ENCODE measurements around the gene KRAS. TPM values are rescaled to one million over a fixed set of nuclear protein-coding genes. Genes with fewer than 3 reads are reported as not detected.

Gene KRAS
- total RNA-seq, 2 experiments from 2014 or later: 17.0 to 19.0 TPM

GRCh38 chr12:25248732-25249131 is 2.0 kb downstream of the KRAS start:
- Mint-ChIP-seq H3K9me3 (peaks cover 3% of the 10 kb centered on the region), H3K36me3 (ENCODE audit: low read depth) (peaks cover 29% of the 10 kb centered on the region), H3K27ac (no peak overlapping the region), H3K4me3 (peak overlapping the region; percentile 94), H3K4me1 (ENCODE audit: low read depth) (peaks cover 45% of the 10 kb centered on the region), H3K27me3 (no peaks in the 10 kb centered on the region)
- TF ChIP-seq CTCF (IDR thresholded peaks at IDR 0.05): no peak
- ChIA-PET POLR2A (interaction anchor here (0.6 to 1.3 kb wide), 4 partner anchors 32 to 139 kb away, joined by 3 to 6 read pairs (median 3); no protein-coding TSS in a partner anchor), CTCF (interaction anchor here (1.0 to 1.2 kb wide), 2 partner anchors 8 to 9 kb away, joined by 3 to 4 read pairs; no protein-coding TSS in a partner anchor)
- DNase-seq: no peak
- ATAC-seq: no peak
- intact Hi-C loops (cut with micrococcal nuclease): loop anchor here (5.0 kb wide), 1 partner anchor 74 kb away; no protein-coding TSS in a partner anchor

GRCh38 chr12:25248137-25248536 is 2.6 kb downstream of the KRAS start:
- Mint-ChIP-seq H3K27me3 (no peaks in the 10 kb centered on the region), H3K4me3 (no peak overlapping the region), H3K27ac (no peak overlapping the region), H3K4me1 (ENCODE audit: low read depth) (peaks cover 45% of the 10 kb centered on the region), H3K9me3 (peaks cover 3% of the 10 kb centered on the region), H3K36me3 (ENCODE audit: low read depth) (peaks cover 31% of the 10 kb centered on the region)
- ChIA-PET CTCF (interaction anchor here (1.0 kb wide), 1 partner anchor 9 kb away, joined by 3 read pairs; no protein-coding TSS in a partner anchor), POLR2A (interaction anchor here (1.0 kb wide), 1 partner anchor 129 kb away, joined by 3 read pairs; no protein-coding TSS in a partner anchor)
- intact Hi-C loops (cut with micrococcal nuclease): loop anchor here (5.0 kb wide), 1 partner anchor 74 kb away; no protein-coding TSS in a partner anchor
- DNase-seq: no peak
- TF ChIP-seq CTCF (IDR thresholded peaks at IDR 0.05): no peak
- ATAC-seq: no peak

- peaks cover 3% of the 10 kb centered on the region for H3K9me3 Mint-ChIP-seq
- no peaks in the 10 kb centered on the region for H3K27me3 Mint-ChIP-seq
- CTCF ChIA-PET: no interaction called here
- H3K4me3 Mint-ChIP-seq: no peak overlapping the region
- POLR2A ChIA-PET: interaction anchor here (0.6 kb wide), 1 partner anchor 64 kb away, joined by 3 read pairs; no protein-coding TSS in a partner anchor
- peaks cover 33% of the 10 kb centered on the region for H3K36me3 Mint-ChIP-seq (ENCODE audit: low read depth)
- ATAC-seq (no peak), DNase-seq (no peak)
- H3K27ac Mint-ChIP-seq: peak overlapping the region; percentile 13
- TF ChIP-seq CTCF (IDR thresholded peaks at IDR 0.05): no peak
- intact Hi-C loops (cut with micrococcal nuclease): loop anchor here (5.0 kb wide), 1 partner anchor 77 kb away; no protein-coding TSS in a partner anchor
- H3K4me1 Mint-ChIP-seq (ENCODE audit: low read depth): peaks cover 55% of the 10 kb centered on the region
Measured at GRCh38 chr12:25245491-25245890, 5.2 kb downstream of the KRAS start.

GRCh38 chr12:25243680-25243990 is 7.1 kb downstream of the KRAS start:
- POLR2A ChIA-PET: interaction anchor here (1.7 kb wide), 1 partner anchor 140 kb away, joined by 5 read pairs; no protein-coding TSS in a partner anchor
- intact Hi-C loops (cut with micrococcal nuclease): no loop called here
- Mint-ChIP-seq H3K27ac (no peak overlapping the region), H3K4me1 (ENCODE audit: low read depth) (peaks cover 53% of the 10 kb centered on the region), H3K36me3 (ENCODE audit: low read depth) (peaks cover 40% of the 10 kb centered on the region), H3K4me3 (no peak overlapping the region), H3K27me3 (no peaks in the 10 kb centered on the region), H3K9me3 (peaks cover 3% of the 10 kb centered on the region)
- CTCF ChIA-PET: interaction anchor here (1.0 kb wide), 1 partner anchor 8 kb away, joined by 3 read pairs; no protein-coding TSS in a partner anchor
- TF ChIP-seq CTCF (IDR thresholded peaks at IDR 0.05): no peak
- DNase-seq (no peak), ATAC-seq (no peak)

GRCh38 chr12:25242981-25243679 is 7.6 kb downstream of the KRAS start:
- Mint-ChIP-seq H3K27ac (no peak overlapping the region), H3K27me3 (no peaks in the 10 kb centered on the region), H3K4me3 (no peak overlapping the region), H3K36me3 (ENCODE audit: low read depth) (peaks cover 38% of the 10 kb centered on the region), H3K4me1 (ENCODE audit: low read depth) (peaks cover 52% of the 10 kb centered on the region), H3K9me3 (peaks cover 3% of the 10 kb centered on the region)
- POLR2A ChIA-PET: interaction anchor here (1.7 kb wide), 1 partner anchor 140 kb away, joined by 5 read pairs; no protein-coding TSS in a partner anchor
- DNase-seq: no peak
- CTCF ChIA-PET: no interaction called here
- intact Hi-C loops (cut with micrococcal nuclease): no loop called here
- ATAC-seq: no peak
- TF ChIP-seq CTCF (IDR thresholded peaks at IDR 0.05): no peak

Data from activated CD8-positive, alpha-beta T cell treated with anti-CD3 and anti-CD28 coated beads for 36 hours (primary cell).